Left cardiac atrium (tissue), 4 donors: Measurements from ENCODE around the gene ARHGAP15. TPM values are rescaled to one million over a fixed set of nuclear protein-coding genes. Genes with fewer than 3 reads are reported as not detected.

ENCODE experiments used
- ATAC-seq, 2 donors: fragments of 200-7000 bp; cut with Tn5 transposase; one replicate each; pipeline ENCODE4 v1.9.1; 2020; ENCODE audit warnings: mild to moderate bottlenecking in 2 of 2, moderate library complexity in 2 of 2
- DNase-seq: peaks from one replicate; pipeline ENCODE4 v3.0.0-alpha.2; 2020
- intact Hi-C, 2 donors: fragments of 100-400 bp; cut with DNase I; formaldehyde crosslinking; loops; one replicate each; pipeline versions ENCODE4 v1.14.1 to v1.15.1; 2022 to 2023
- total RNA-seq, 2 donors: library from RNA; stranded (reverse); fragmentation: NEBNext Ultra II Directional; extraction: Animal tissue kit (Norgen Biotek cat#: 25700); gene quantifications; one replicate each; pipeline ENCODE4 v1.2.1, GENCODE V29; 2021
- donor health status: DM: no; HTN: yes; CAD: no.
- donor health status: DM: no; HTN: yes; CAD: no; lungs with severe emphysema.
- donor health status: DM: yes; HTN: yes; CAD: no.
- donor health status: Dilated cardiomyopathy.

Gene ARHGAP15
- total RNA-seq, 2 donors from 2014 or later = 7.2 to 8.7 TPM

- intact Hi-C loops = no loop called here
- ATAC-seq = no peak
Measured at GRCh38 chr2:143608063-143608423, 478.8 kb downstream of the ARHGAP15 start.

DNA sequence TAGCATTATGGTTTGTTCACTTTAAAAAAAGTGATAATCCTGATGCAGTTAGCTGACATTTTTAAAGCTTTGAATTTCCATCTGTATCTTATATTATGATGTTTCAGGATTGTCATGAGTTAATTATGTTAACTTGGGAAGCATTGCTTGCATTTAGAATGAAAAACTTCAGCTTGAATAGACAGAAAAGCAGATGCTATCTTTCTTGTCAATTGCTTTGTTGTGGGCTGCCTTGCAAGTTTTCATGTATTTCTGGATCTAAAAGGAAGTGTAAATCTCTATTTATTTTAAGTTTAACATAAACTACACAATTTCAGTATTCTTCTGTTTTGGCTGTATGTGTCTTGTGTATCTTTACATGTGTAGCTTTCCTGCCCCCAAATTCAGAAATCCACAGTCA lies 479.5 kb downstream of the ARHGAP15 start:
- intact Hi-C loops = no loop called here
- no peak for ATAC-seq
- no peak for DNase-seq

More at GRCh38 chr2:143608063-143608423, 478.8 kb downstream of the ARHGAP15 start:
- no peak for DNase-seq

DNA sequence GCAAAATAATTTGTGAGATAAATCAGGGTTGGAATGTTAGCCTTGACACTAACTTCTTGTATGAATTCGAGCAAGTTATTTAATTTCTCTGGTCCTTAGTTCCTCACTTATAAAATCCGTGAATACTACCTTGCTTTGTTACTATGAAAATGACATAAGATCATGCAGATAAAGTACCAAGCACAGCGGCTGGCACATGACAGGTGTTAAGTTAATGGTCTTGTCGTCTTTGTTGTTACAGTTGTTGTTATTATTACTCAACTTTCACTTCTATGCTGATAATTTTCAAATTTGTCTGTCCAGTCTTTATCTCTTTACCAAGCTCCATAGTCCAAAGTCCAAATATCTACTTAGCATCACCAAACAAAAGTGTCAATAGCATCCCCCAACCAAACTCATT lies 482.1 kb downstream of the ARHGAP15 start:
- no peak for DNase-seq
- ATAC-seq = no peak
- intact Hi-C loops = no loop called here

DNA sequence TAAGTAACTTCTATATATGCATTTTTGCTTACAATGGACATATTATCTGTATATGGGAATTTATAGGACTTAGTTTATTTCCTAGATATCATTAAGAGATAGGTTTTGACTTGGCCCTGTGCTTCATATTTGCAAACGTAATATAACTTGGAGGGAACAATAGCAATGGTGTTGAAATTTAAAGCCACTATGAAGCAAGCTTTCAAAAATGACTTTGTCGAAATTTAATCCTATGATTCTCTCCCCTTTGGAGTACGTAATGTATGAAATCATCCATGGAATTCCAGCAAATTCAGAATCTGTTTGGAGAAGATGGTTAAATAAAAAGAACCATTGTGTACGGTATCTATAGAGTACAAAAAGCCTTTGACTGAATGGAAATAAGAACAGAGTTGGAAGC lies 486.3 kb downstream of the ARHGAP15 start:
- ATAC-seq (no peak), DNase-seq (no peak)
- intact Hi-C loops = no loop called here

- ATAC-seq (no peak), DNase-seq (no peak)
- intact Hi-C loops = no loop called here
Measured at GRCh38 chr2:143616452-143616851, 487.2 kb downstream of the ARHGAP15 start.

GRCh38 chr2:143617803-143618415 lies 488.7 kb downstream of the ARHGAP15 start:
- no peak for DNase-seq
- no peak for ATAC-seq
- intact Hi-C loops = no loop called here

GRCh38 chr2:143622106-143622505 lies 492.9 kb downstream of the ARHGAP15 start:
- ATAC-seq (no peak), DNase-seq (no peak)
- intact Hi-C loops = no loop called here

DNA sequence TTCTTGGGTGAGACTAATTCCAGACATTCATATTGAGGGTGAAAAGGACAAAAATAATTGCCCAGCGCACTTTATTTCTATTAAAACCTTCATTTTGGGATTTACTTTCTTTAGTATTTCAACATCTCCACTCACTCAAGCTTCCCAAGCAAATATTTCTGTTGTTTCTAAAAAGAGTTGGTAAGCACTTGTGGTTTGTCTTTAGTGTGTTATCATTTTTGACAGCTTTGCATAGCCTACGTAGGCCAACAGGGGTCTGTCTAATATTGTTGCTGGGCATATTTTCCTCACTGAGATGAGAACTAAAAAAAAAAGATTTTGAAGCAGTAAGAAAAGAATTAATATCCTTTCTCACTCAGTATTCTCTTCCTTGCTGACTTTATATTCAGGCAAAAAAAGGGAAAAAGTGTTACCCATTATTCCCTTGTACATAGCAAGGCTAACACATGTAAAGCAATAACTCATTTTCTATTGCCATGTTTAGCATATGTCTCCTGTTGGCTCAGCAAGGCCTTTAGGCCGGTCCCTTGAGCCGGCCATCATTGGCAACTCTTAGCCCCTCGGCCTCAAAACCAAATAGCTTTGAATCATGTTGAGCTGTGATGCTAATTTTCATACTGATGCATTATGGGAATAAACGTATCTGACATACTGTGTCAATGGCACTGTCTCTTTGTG lies 494.2 kb downstream of the ARHGAP15 start:
- no peak for ATAC-seq
- intact Hi-C loops = no loop called here
- DNase-seq = no peak

DNA sequence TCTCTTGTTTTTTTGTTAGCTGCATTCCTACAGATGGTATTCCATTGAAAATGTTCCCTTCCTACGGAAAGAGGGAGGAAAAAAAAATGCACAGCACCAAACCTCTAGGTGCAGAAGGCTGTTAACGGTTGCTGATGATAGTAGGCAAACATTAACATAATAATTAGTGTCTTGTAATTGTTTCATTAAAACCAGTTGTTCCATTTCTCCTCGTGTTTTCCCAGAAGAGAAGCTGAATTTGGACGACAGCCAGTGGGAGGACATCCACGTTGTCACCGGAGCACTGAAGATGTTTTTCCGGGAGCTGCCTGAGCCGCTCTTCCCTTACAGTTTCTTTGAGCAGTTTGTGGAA lies 494.7 kb downstream of the ARHGAP15 start:
- intact Hi-C loops = no loop called here
- DNase-seq (no peak), ATAC-seq (no peak)

GRCh38 chr2:143629340-143629739 lies 500.1 kb downstream of the ARHGAP15 start:
- intact Hi-C loops = no loop called here
- no peak for ATAC-seq
- DNase-seq = no peak

DNA sequence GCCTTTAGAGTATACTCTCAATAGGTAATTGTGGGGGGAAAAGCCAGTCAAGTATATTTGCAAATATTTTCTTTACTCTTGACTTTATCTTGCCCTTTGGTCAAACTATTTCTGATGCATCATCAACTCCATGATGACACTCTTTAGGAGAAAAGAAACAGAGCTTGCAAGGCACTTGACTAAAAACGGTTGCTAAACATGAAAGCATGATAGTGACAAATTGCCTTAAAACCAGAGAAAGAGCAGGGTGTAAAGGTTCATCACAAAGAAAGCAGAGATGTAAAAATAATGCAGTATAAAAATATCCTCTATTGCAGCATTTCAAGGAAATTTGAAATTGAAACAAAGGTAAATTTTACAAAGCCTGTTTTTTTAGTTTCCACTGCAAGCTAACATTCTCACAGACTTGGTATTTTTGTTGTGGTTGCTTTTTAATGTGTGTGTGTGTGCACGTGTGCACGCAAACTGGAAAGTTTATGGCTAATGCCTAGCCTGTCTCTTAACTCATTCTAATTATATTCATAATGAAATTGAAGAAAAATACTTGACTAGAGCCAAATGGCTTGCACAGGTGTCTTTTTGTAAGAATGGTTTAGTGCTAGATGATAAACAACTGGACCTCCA lies 503.6 kb downstream of the ARHGAP15 start:
- DNase-seq (no peak), ATAC-seq (no peak)
- intact Hi-C loops = no loop called here

DNA sequence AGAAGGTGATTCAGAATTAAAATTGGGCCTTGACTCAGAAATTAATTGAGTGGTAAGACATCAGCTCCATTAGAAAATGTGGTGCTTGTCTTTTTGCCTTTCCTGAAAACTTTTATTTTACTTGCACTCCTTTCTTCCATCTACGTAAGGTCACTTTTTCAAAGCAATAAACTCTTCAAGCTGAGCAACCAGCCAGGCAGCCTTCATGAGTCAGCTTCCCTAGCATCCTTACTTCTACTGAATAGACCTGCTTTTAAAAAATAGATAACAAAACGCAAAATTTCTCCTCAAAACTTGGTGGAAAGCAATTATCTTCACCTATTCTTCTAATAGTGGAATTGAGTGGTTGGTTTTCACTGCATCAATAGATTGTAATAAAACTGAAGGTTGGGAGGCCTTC lies 504.2 kb downstream of the ARHGAP15 start:
- ATAC-seq = no peak
- DNase-seq = no peak
- intact Hi-C loops = no loop called here

- intact Hi-C loops = no loop called here
- ATAC-seq (no peak), DNase-seq (no peak)
Measured at GRCh38 chr2:143635302-143635701, 506.1 kb downstream of the ARHGAP15 start.

DNA sequence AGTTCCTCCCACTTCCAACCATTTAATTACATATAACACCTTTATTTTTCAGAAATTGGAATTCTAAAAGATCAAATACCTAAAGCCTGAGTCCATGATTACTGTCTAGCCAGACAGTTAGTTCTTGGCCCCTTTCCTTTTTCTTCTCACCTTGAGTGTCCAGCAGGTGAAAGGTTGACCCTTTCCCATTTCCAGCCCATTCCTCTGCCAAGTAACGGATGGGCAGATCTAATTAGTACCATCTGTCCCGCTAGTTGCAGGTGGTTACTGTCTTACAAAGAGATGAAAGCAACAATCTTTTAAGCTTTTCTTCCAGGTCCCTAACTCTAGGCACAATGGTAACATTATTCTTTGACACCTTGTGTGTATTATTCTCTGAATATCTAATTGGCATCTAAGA lies 506.7 kb downstream of the ARHGAP15 start:
- ATAC-seq (no peak), DNase-seq (no peak)
- intact Hi-C loops = no loop called here

GRCh38 chr2:143640826-143641225 lies 511.6 kb downstream of the ARHGAP15 start:
- no peak for DNase-seq
- intact Hi-C loops = no loop called here
- ATAC-seq = no peak

DNA sequence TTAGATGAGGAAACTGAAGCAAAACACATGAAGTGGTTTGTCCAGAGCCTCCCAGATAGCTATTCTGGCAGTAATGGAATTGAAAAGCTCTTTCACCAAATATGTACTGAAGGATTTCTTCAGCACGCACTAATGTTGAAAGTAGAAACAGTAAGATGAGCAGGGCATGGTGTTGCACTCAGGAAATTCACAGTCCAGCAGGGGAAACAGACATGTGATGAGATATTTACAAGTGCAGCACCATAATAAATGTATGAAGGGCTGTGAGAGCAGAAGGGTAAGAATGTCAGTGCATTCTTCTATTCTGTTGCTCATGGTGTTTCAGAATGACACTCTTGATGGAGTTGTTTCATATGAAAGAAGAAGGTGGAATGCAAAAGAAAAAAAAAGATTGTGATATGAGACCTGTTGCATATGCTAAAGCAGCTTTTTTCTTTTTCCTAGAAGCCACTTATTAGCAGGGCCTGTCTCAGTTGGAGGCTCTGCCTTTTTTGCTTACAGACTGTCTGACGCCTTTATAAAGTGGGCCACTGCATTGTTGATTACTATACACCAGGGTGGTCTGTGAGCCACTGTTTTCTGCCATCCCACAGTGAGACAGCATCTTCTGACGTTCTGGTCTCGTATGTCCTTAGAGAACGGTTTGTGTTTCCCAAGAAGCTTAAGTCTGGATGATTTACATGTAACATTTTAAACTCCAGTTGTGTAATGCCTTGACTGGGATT lies 516.9 kb downstream of the ARHGAP15 start:
- intact Hi-C loops = no loop called here
- ATAC-seq = no peak
- DNase-seq = no peak

GRCh38 chr2:143649226-143649740 lies 520.1 kb downstream of the ARHGAP15 start:
- intact Hi-C loops = no loop called here
- ATAC-seq = no peak

DNA sequence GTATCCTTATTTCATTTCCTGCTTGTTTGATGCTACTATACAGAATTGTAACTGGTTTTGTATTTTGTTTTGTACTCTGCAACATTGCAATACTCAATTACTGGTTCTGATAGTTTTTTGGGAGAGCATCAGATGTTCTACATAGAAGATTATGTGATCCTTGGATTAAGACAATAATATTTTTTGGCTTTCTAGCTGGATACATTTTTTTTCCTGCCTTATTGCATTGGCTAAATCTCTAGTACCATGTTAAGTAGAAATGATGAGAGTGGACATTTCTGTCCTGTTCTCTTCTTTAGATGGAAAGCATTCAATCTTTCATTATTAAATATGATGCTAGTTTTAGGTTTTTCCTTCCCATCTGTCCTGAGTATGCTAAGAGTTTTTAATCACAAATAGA lies 523.5 kb downstream of the ARHGAP15 start:
- ATAC-seq = no peak
- DNase-seq = no peak
- intact Hi-C loops = no loop called here

More at GRCh38 chr2:143649226-143649740, 520.1 kb downstream of the ARHGAP15 start:
- DNase-seq = no peak

DNA sequence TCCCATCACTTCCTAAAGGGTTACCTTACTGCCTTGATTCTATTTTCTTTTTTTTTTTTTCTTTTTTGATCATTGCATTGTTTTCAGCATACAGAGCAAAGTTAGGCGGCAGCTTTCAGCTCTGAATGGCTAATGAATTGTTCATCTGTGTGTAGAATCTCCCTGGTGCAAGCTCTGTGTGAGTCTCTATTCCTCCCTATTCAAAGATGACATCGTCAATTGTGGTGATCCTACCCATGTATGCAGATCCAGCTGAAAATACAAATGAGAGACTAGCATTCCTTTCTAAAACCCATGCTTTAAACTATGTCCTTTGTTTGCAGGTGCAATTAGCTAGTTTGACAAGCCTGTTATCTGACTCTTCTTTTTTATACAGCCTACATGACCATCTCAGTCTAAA lies 539.0 kb downstream of the ARHGAP15 start:
- DNase-seq (no peak), ATAC-seq (no peak)
- intact Hi-C loops = no loop called here

GRCh38 chr2:143674051-143674450 lies 544.8 kb downstream of the ARHGAP15 start:
- intact Hi-C loops = no loop called here
- ATAC-seq (no peak), DNase-seq (no peak)
